HCT116 (cell line): ENCODE results near the gene PRKCH. TPM values are rescaled to one million over a fixed set of nuclear protein-coding genes. Genes with fewer than 3 reads are reported as not detected.

Experiments used
- ATAC-seq: fragments of 200-7000 bp; cut with Tn5 transposase; 2 replicates; pipeline ENCODE4 v1.9.1; 2020; ENCODE audit warnings: mild to moderate bottlenecking, moderate library complexity
- BruUV-seq: library from RNA; stranded (reverse); fragments of 400-500 nt; replicated peaks from 2 replicates; lab custom pipeline; 2021; lab: Mats Ljungman, UMichigan
- CTCF ChIA-PET: fragments of 300-600 bp; sonication (Branson Sonifier 250); formaldehyde crosslinking; loops from one replicate; lab custom pipeline; 2021; ENCODE audit warnings: antibody characterized with exemption; lab: Charles Lee
- POLR2A ChIA-PET: fragments of 300-600, 350-600 bp; sonication (Branson Sonifier 250); formaldehyde crosslinking; loops from one replicate; lab custom pipeline; 2021; ENCODE audit warnings: antibody characterized with exemption; lab: Charles Lee
- RAD21 ChIA-PET, 2 experiments: fragments of 300-600 bp; sonication (Branson Sonifier 250); formaldehyde crosslinking; loops; one replicate each; lab custom pipeline; 2023; ENCODE audit warnings: low total read pairs in 2 of 2; ENCODE audit not compliant: uncharacterized antibody in 2 of 2, unreplicated experiment in 2 of 2, low non-redundant PET in 1 of 2; lab: Charles Lee
- DNase-seq: peaks from one replicate; pipeline ENCODE4 v3.0.0-alpha.2; 2010; ENCODE audit warnings: low read depth, low spot score
- H2AFZ ChIP-seq: fragments of 200-600 bp; shearing (Covaris generic), sonication (generic); 2 replicates; pipeline ENCODE4 v1.6.1; 2017; ENCODE audit warnings: low read depth, mixed run types, mixed read lengths, antibody characterized with exemption, low read length; ENCODE audit not compliant: poor library complexity, severe bottlenecking
- H3K27ac ChIP-seq: 2 replicates; pipeline ENCODE4 v1.5.1; 2012; ENCODE audit warnings: low read depth, low read length
- H3K27me3 ChIP-seq: fragments of 200-600 bp; sonication (generic); 2 replicates; pipeline ENCODE4 v1.6.1; 2016; ENCODE audit warnings: mixed run types, low read length, mixed read lengths; ENCODE audit not compliant: insufficient read depth
- H3K36me3 ChIP-seq, 2 experiments: fragments of 200-500 bp in 1 of 2; fragments of 200-600 bp in 1 of 2; sonication (Bioruptor generic) in 1 of 2; sonication (generic) in 1 of 2; 2 replicates each; pipeline versions ENCODE4 v1.5.1 to v1.6.1; 2014 to 2016; ENCODE audit warnings: low read length in 2 of 2, inconsistent platforms in 1 of 2, mixed read lengths in 1 of 2, mixed run types in 1 of 2; ENCODE audit not compliant: insufficient read depth in 2 of 2, control insufficient read depth in 1 of 2
- H3K4me1 ChIP-seq, 2 experiments: fragments of 200-600 bp in 1 of 2; sonication (generic) in 1 of 2; 2 replicates each; pipeline versions ENCODE4 v1.5.1 to v1.6.1; 2012 to 2017; ENCODE audit warnings: low read length in 2 of 2, inconsistent platforms in 1 of 2, mild to moderate bottlenecking in 1 of 2, mixed read lengths in 1 of 2, mixed run types in 1 of 2, moderate library complexity in 1 of 2; ENCODE audit not compliant: insufficient read depth in 2 of 2, control insufficient read depth in 1 of 2
- H3K4me2 ChIP-seq: fragments of 200-600 bp; sonication (generic); 2 replicates; pipeline ENCODE4 v1.6.1; 2017; ENCODE audit warnings: mixed run types, low read length, mixed read lengths
- H3K4me3 ChIP-seq, 2 experiments: fragments of 200-600 bp in 1 of 2; sonication (generic) in 1 of 2; replicated peaks in 1 of 2; 2 replicates each; pipeline ENCODE4 v1.5.1; 2011 to 2016; ENCODE audit warnings: low read length in 2 of 2, control low read depth in 1 of 2, low read depth in 1 of 2, mild to moderate bottlenecking in 1 of 2, mixed read lengths in 1 of 2, mixed run types in 1 of 2
- H3K79me2 ChIP-seq: fragments of 200-600 bp; sonication (generic); 2 replicates; pipeline ENCODE4 v1.6.1; 2017; ENCODE audit warnings: mild to moderate bottlenecking, mixed run types, low read length, moderate library complexity, mixed read lengths; ENCODE audit not compliant: insufficient read depth
- H3K9ac ChIP-seq: fragments of 200-600 bp; sonication (generic); 2 replicates; pipeline ENCODE4 v1.6.1; 2016; ENCODE audit warnings: low read length, mixed read lengths
- H3K9me2 ChIP-seq: fragments of 200-600 bp; sonication (generic), shearing (Covaris generic); 2 replicates; pipeline ENCODE4 v1.6.1; 2017; ENCODE audit warnings: mixed run types, mild to moderate bottlenecking, moderate library complexity; ENCODE audit not compliant: insufficient read depth
- H3K9me3 ChIP-seq, 2 experiments: fragments of 200-500 bp in 1 of 2; fragments of 200-600 bp in 1 of 2; sonication (Bioruptor generic) in 1 of 2; sonication (generic) in 1 of 2; 2 replicates each; pipeline ENCODE4 v1.6.1; 2014 to 2017; ENCODE audit warnings: low read length in 2 of 2, mixed read lengths in 2 of 2, inconsistent platforms in 1 of 2, low read depth in 1 of 2, mild to moderate bottlenecking in 1 of 2, mixed run types in 1 of 2, moderate library complexity in 1 of 2; ENCODE audit not compliant: control insufficient read depth in 1 of 2, insufficient read depth in 1 of 2
- H4K20me1 ChIP-seq: fragments of 200-600 bp; sonication (generic), shearing (Covaris generic); 2 replicates; pipeline ENCODE4 v1.6.1; 2017; ENCODE audit warnings: mixed run types, mild to moderate bottlenecking, moderate library complexity; ENCODE audit not compliant: insufficient read depth
- SP1 ChIP-seq: IDR thresholded peaks from 2 replicates; pipeline ENCODE4 v1.6.1; 2012; ENCODE audit warnings: low read depth
- TCF7L2 ChIP-seq: IDR thresholded peaks from 2 replicates; pipeline ENCODE4 v1.7.0; 2011; ENCODE audit warnings: borderline replicate concordance, inconsistent platforms; ENCODE audit not compliant: insufficient read depth, insufficient read length; ENCODE audit errors: extremely low read depth
- YY1 ChIP-seq: IDR thresholded peaks from 2 replicates; pipeline ENCODE4 v1.6.1; 2011; ENCODE audit warnings: low read length, low read depth, moderate library complexity, mild to moderate bottlenecking; ENCODE audit not compliant: insufficient replicate concordance; ENCODE audit errors: extremely low read depth
- ZFX ChIP-seq: fragments of 450-650 bp; IDR thresholded peaks from 2 replicates; pipeline ENCODE4 v1.6.1; 2017
- ZNF274 ChIP-seq: fragments of 200-500 bp; sonication (Bioruptor generic); IDR thresholded peaks from 2 replicates; pipeline ENCODE4 v1.6.1; 2014; ENCODE audit warnings: mild to moderate bottlenecking, low read depth, low read length, inconsistent platforms
- intact Hi-C: fragments of 100-400 bp; cut with micrococcal nuclease; formaldehyde crosslinking; loops from 2 replicates; pipeline ENCODE4 v1.10.0; 2022
- total RNA-seq: library from RNA; stranded (reverse); gene quantifications from one replicate; pipeline ENCODE4 v1.2.1, GENCODE V29; 2021; ENCODE audit not compliant: unreplicated experiment

Gene PRKCH
- total RNA-seq, 1 experiment from 2014 or later = 16.6 TPM

DNA sequence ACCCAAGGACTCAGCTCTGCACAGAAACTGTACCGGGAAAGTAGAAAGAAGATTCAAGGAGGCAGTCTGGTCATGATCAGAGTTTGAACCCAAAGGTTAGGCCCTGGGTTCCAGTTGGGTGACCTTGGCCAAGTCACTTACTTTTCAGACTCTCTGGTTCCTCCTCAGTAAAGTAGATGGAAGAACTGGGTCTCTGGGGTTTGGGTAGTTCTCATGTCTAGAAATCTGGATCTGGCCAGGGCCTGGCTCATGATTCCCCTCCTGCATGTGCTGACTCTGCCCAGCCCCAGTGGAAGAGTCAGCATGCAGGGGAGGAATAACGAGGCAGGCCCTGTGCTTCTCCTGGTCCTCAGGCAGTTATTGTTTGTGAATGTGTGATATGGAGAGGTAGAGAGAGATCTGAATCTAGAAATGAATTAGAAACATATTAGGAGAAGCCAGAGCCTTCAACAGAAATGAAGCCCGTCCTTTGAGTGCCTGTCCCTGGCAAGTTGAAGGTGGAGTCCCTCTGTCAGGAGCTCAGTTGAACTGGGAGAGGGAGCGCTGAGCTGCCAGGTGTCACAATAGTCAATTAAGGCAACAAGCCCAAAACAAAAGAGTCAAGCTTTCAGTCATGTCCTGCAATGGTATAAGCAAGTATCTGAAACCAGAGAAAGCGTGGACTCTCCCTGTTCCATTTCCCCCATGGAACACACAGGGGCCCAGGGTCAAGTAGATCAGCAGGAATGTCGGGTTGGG lies 242.7 kb downstream of the PRKCH start:
- POLR2A ChIA-PET = interaction anchor here (1.6 kb wide), 1 partner anchor 86 kb away, joined by 5 read pairs; no protein-coding TSS in a partner anchor
- CTCF ChIA-PET = no interaction called here
- H3K27me3 ChIP-seq = no peaks in the 10 kb centered on the region
- no peaks in the 10 kb centered on the region for H4K20me1 ChIP-seq
- no peak for TF ChIP-seq SP1
- no peak for TF ChIP-seq ZNF274
- DNase-seq (no peak), ATAC-seq (no peak)
- no peaks in the 10 kb centered on the region for H3K9me2 ChIP-seq
- intact Hi-C loops = loop anchor here (1.0 to 5.0 kb wide), 3 partner anchors 39 to 131 kb away; partner anchors contain the start of gene HIF1A
- H3K27ac ChIP-seq = peak overlapping the region; percentile 97
- H3K9ac ChIP-seq = peak overlapping the region; percentile 63
- no peaks in the 10 kb centered on the region for H3K9me3 ChIP-seq
- no peaks in the 10 kb centered on the region for H3K36me3 ChIP-seq
- BruUV-seq = TSS peak; percentile 42
- no peak overlapping the region for H2AFZ ChIP-seq
- peak overlapping the region in 1 of 2 experiments; percentile 30; a peak in 1 of 4 replicates for H3K4me3 ChIP-seq
- RAD21 ChIA-PET = no interaction called here
- H3K4me1 ChIP-seq = peaks cover 93 to 100% of the 10 kb centered on the region in 2 experiments
- H3K4me2 ChIP-seq = peak overlapping the region; percentile 76
- H3K79me2 ChIP-seq = no peaks in the 10 kb centered on the region

DNA sequence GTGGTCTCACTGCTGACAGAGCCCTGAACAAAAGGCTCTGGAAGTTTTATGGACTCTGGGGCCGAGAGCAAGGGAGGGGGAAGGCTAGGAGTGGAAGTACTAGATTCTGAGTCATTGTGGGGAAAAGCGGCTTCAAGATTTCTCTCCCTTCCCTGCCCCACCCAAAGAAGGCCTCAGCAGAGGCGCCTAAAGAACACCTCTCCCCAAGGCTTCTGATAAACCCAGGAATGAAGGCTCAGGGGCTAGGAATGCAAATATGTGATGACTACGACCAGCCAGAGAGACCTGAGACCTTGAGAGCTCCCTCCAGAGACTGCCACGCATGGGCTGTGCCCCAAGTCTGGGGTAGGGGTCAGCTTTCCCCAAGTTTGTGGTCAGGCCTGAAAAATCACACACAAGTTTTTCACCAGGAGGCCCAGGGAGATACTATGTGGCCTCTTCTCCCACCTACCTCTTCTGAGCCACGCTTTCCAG lies 243.3 kb downstream of the PRKCH start:
- Histone ChIP-seq H3K9me3 (no peaks in the 10 kb centered on the region), H3K9ac (peak overlapping the region; percentile 63), H3K4me2 (peak overlapping the region; percentile 76), H3K9me2 (no peaks in the 10 kb centered on the region), H3K27me3 (no peaks in the 10 kb centered on the region), H3K4me3 (peak overlapping the region in 1 of 2 experiments; percentile 30; a peak in 1 of 4 replicates), H3K4me1 (peaks cover 94 to 100% of the 10 kb centered on the region in 2 experiments), H4K20me1 (no peaks in the 10 kb centered on the region), H3K79me2 (no peaks in the 10 kb centered on the region), H2AFZ (no peak overlapping the region), H3K36me3 (no peaks in the 10 kb centered on the region), H3K27ac (peak overlapping the region; percentile 97)
- POLR2A ChIA-PET = interaction anchor here (1.7 kb wide), 1 partner anchor 39 kb away, joined by 7 read pairs; no protein-coding TSS in a partner anchor
- intact Hi-C loops = loop anchor here (5.0 kb wide), 1 partner anchor 87 kb away; no protein-coding TSS in a partner anchor
- DNase-seq = peak; percentile 76
- peak; percentile 26 for TF ChIP-seq TCF7L2
- TF ChIP-seq ZFX = peak; percentile 37
- TF ChIP-seq YY1 = no peak
- ATAC-seq = peak; percentile 34
- CTCF ChIA-PET = no interaction called here
- RAD21 ChIA-PET = no interaction called here
- BruUV-seq = no TSS peak
